CD4-positive, CD25-positive, alpha-beta regulatory T cell (primary cell): ENCODE data around the gene ZFR2. TPM values are rescaled to one million over a fixed set of nuclear protein-coding genes. Genes with fewer than 3 reads are reported as not detected.

Source experiments
- ATAC-seq, 2 donors: fragments of 150-1000 bp; cut with Tn5 transposase; one replicate each; pipeline ENCODE4 v1.10.0; 2021; ENCODE audit warnings: low read depth in 2 of 2, moderate number of reproducible peaks in 2 of 2, moderate library complexity in 1 of 2
- DNase-seq, 3 donors: peaks; one replicate each; pipeline versions ENCODE4 v3.0.0 to v3.0.0-alpha.2; 2012 to 2022; ENCODE audit warnings: mixed read lengths in 1 of 3
- H3K27ac ChIP-seq: one replicate; pipeline ENCODE4 v1.7.0; 2013; ENCODE audit warnings: mild to moderate bottlenecking, low read length; ENCODE audit not compliant: insufficient read depth, poor library complexity, severe bottlenecking
- H3K27me3 ChIP-seq: one replicate; pipeline ENCODE4 v1.7.0; 2013; ENCODE audit warnings: low read length; ENCODE audit not compliant: control insufficient read depth, insufficient read depth
- H3K36me3 ChIP-seq: one replicate; pipeline ENCODE4 v1.7.0; 2013; ENCODE audit warnings: mild to moderate bottlenecking, low read length, moderate library complexity; ENCODE audit not compliant: control insufficient read depth, insufficient read depth
- H3K4me1 ChIP-seq: 2 replicates; pipeline ENCODE4 v1.7.0; 2013; ENCODE audit warnings: mild to moderate bottlenecking, low read length; ENCODE audit not compliant: insufficient read depth, control insufficient read depth, poor library complexity, severe bottlenecking
- H3K4me3 ChIP-seq: one replicate; pipeline ENCODE4 v1.7.0; 2013; ENCODE audit warnings: low read depth, mild to moderate bottlenecking, low read length, moderate library complexity
- H3K9me3 ChIP-seq, 2 experiments: 1 replicate in 1 of 2; 2 replicates in 1 of 2; pipeline ENCODE4 v1.7.0; 2013; ENCODE audit warnings: low read length in 2 of 2, mild to moderate bottlenecking in 1 of 2, moderate library complexity in 1 of 2; ENCODE audit not compliant: control insufficient read depth in 2 of 2
- H3K27ac Mint-ChIP-seq, 3 donors: one replicate each; pipeline ENCODE4 v1.8.0; 2020 to 2022; ENCODE audit warnings: mild to moderate bottlenecking in 3 of 3, mixed read lengths in 3 of 3, moderate library complexity in 2 of 3
- H3K27me3 Mint-ChIP-seq: one replicate; pipeline ENCODE4 v1.8.0; 2022; ENCODE audit warnings: mild to moderate bottlenecking, mixed read lengths
- H3K36me3 Mint-ChIP-seq: one replicate; pipeline ENCODE4 v1.8.0; 2020; ENCODE audit warnings: mixed read lengths
- H3K4me1 Mint-ChIP-seq, 4 donors: one replicate each; pipeline ENCODE4 v1.8.0; 2020 to 2022; ENCODE audit warnings: mixed read lengths in 4 of 4, mild to moderate bottlenecking in 1 of 4
- H3K4me3 Mint-ChIP-seq, 4 donors: one replicate each; pipeline ENCODE4 v1.8.0; 2020 to 2022; ENCODE audit warnings: mild to moderate bottlenecking in 4 of 4, mixed read lengths in 4 of 4, moderate library complexity in 3 of 4
- H3K9me3 Mint-ChIP-seq, 7 donors: one replicate each; pipeline ENCODE4 v1.8.0; 2020 to 2022; ENCODE audit warnings: mixed read lengths in 7 of 7, mild to moderate bottlenecking in 3 of 7, moderate library complexity in 2 of 7
- polyA plus RNA-seq, 4 donors: library from polyadenylated mRNA; unstranded; fragments of 300-500 nt; fragmentation: Illumina TruSeq; gene quantifications; one replicate each; pipeline ENCODE4 v1.2.3, GENCODE V29; 2021
- total RNA-seq: library from RNA; stranded (reverse); gene quantifications from one replicate; pipeline ENCODE4 v1.2.3, GENCODE V29; 2022

ZFR2 gene
- total and polyA plus RNA-seq, 5 donors from 2014 or later, result 0.06 to 1.3 (median 0.57) TPM; not detected in 1

GRCh38 chr19:3825286-3825956, 43.4 kb downstream of the ZFR2 start:
- H3K4me1 ChIP-seq, result peaks cover 8% of the 10 kb centered on the region
- no peaks in the 10 kb centered on the region for H3K36me3 Mint-ChIP-seq
- no peaks in the 10 kb centered on the region for H3K27me3 Mint-ChIP-seq
- peak overlapping the region in 1 of 3 donors; percentile 78 for H3K27ac Mint-ChIP-seq
- H3K4me3 ChIP-seq, result no peak overlapping the region
- H3K4me3 Mint-ChIP-seq, result no peak overlapping the region
- no peaks in the 10 kb centered on the region for H3K27me3 ChIP-seq
- DNase-seq (no peak), ATAC-seq (no peak)
- H3K4me1 Mint-ChIP-seq, result peaks cover 0 to 12% (median 9%) of the 10 kb centered on the region in 4 donors
- H3K9me3 Mint-ChIP-seq, result no peaks in the 10 kb centered on the region
- H3K36me3 ChIP-seq, result no peaks in the 10 kb centered on the region
- no peaks in the 10 kb centered on the region for H3K9me3 ChIP-seq
- no peak overlapping the region for H3K27ac ChIP-seq

- peaks cover 0 to 13% (median 9%) of the 10 kb centered on the region in 4 donors for H3K4me1 Mint-ChIP-seq
- DNase-seq (no peak), ATAC-seq (no peak)
- H3K9me3 Mint-ChIP-seq, result no peaks in the 10 kb centered on the region
- Histone ChIP-seq H3K36me3 (no peaks in the 10 kb centered on the region), H3K27ac (no peak overlapping the region), H3K9me3 (no peaks in the 10 kb centered on the region), H3K4me1 (peaks cover 8% of the 10 kb centered on the region), H3K27me3 (no peaks in the 10 kb centered on the region), H3K4me3 (no peak overlapping the region)
- H3K36me3 Mint-ChIP-seq, result no peaks in the 10 kb centered on the region
- no peak overlapping the region for H3K27ac Mint-ChIP-seq
- peak overlapping the region in 1 of 4 donors; percentile 47 for H3K4me3 Mint-ChIP-seq
- no peaks in the 10 kb centered on the region for H3K27me3 Mint-ChIP-seq
Measured at GRCh38 chr19:3823350-3823713, 45.5 kb downstream of the ZFR2 start.

- Mint-ChIP-seq H3K4me3 (peak overlapping the region in 1 of 4 donors; percentile 47), H3K36me3 (no peaks in the 10 kb centered on the region), H3K4me1 (peaks cover 0 to 16% (median 10%) of the 10 kb centered on the region in 4 donors), H3K27ac (no peak overlapping the region), H3K9me3 (no peaks in the 10 kb centered on the region), H3K27me3 (no peaks in the 10 kb centered on the region)
- H3K4me1 ChIP-seq, result peaks cover 8% of the 10 kb centered on the region
- H3K27me3 ChIP-seq, result no peaks in the 10 kb centered on the region
- H3K9me3 ChIP-seq, result no peaks in the 10 kb centered on the region
- H3K4me3 ChIP-seq, result no peak overlapping the region
- H3K36me3 ChIP-seq, result no peaks in the 10 kb centered on the region
- DNase-seq (no peak), ATAC-seq (no peak)
- H3K27ac ChIP-seq, result no peak overlapping the region
Measured at GRCh38 chr19:3822683-3823349, 46.0 kb downstream of the ZFR2 start.

GRCh38 chr19:3821857-3822364, 46.9 kb downstream of the ZFR2 start:
- Histone ChIP-seq H3K27ac (no peak overlapping the region), H3K4me1 (peaks cover 8% of the 10 kb centered on the region), H3K9me3 (no peaks in the 10 kb centered on the region), H3K27me3 (no peaks in the 10 kb centered on the region), H3K4me3 (no peak overlapping the region), H3K36me3 (no peaks in the 10 kb centered on the region)
- H3K27me3 Mint-ChIP-seq, result no peaks in the 10 kb centered on the region
- no peaks in the 10 kb centered on the region for H3K36me3 Mint-ChIP-seq
- H3K4me3 Mint-ChIP-seq, result peak overlapping the region in 3 of 4 donors; percentile 10 to 60 (median 39)
- peak; percentile 69 to 90 (median 88) for DNase-seq
- peak; percentile 87 to 91 for ATAC-seq
- H3K9me3 Mint-ChIP-seq, result no peaks in the 10 kb centered on the region
- peak overlapping the region; percentile 23 to 69 (median 58) for H3K27ac Mint-ChIP-seq
- H3K4me1 Mint-ChIP-seq, result peaks cover 0 to 18% (median 11%) of the 10 kb centered on the region in 4 donors

GRCh38 chr19:3821156-3821555, 47.7 kb downstream of the ZFR2 start:
- ATAC-seq (no peak), DNase-seq (no peak)
- Histone ChIP-seq H3K4me1 (peaks cover 8% of the 10 kb centered on the region), H3K9me3 (no peaks in the 10 kb centered on the region), H3K27ac (no peak overlapping the region), H3K36me3 (no peaks in the 10 kb centered on the region), H3K27me3 (no peaks in the 10 kb centered on the region), H3K4me3 (no peak overlapping the region)
- peaks cover 0 to 18% (median 11%) of the 10 kb centered on the region in 4 donors for H3K4me1 Mint-ChIP-seq
- no peaks in the 10 kb centered on the region for H3K9me3 Mint-ChIP-seq
- no peak overlapping the region for H3K4me3 Mint-ChIP-seq
- H3K27me3 Mint-ChIP-seq, result no peaks in the 10 kb centered on the region
- H3K36me3 Mint-ChIP-seq, result no peaks in the 10 kb centered on the region
- H3K27ac Mint-ChIP-seq, result no peak overlapping the region

- Mint-ChIP-seq H3K9me3 (no peaks in the 10 kb centered on the region), H3K36me3 (no peaks in the 10 kb centered on the region), H3K4me1 (peaks cover 0 to 23% (median 14%) of the 10 kb centered on the region in 4 donors), H3K4me3 (no peak overlapping the region), H3K27ac (no peak overlapping the region), H3K27me3 (no peaks in the 10 kb centered on the region)
- H3K9me3 ChIP-seq, result no peaks in the 10 kb centered on the region
- peaks cover 8% of the 10 kb centered on the region for H3K4me1 ChIP-seq
- no peaks in the 10 kb centered on the region for H3K27me3 ChIP-seq
- no peaks in the 10 kb centered on the region for H3K36me3 ChIP-seq
- DNase-seq (no peak), ATAC-seq (no peak)
- no peak overlapping the region for H3K4me3 ChIP-seq
- H3K27ac ChIP-seq, result no peak overlapping the region
Measured at GRCh38 chr19:3819989-3820388, 48.8 kb downstream of the ZFR2 start.

- H3K27ac Mint-ChIP-seq, result no peak overlapping the region
- Histone ChIP-seq H3K36me3 (no peaks in the 10 kb centered on the region), H3K4me3 (no peak overlapping the region), H3K27ac (no peak overlapping the region), H3K27me3 (no peaks in the 10 kb centered on the region), H3K4me1 (peaks cover 17% of the 10 kb centered on the region), H3K9me3 (no peaks in the 10 kb centered on the region)
- peaks cover 9 to 34% (median 21%) of the 10 kb centered on the region in 4 donors for H3K4me1 Mint-ChIP-seq
- DNase-seq (no peak), ATAC-seq (no peak)
- no peaks in the 10 kb centered on the region for H3K27me3 Mint-ChIP-seq
- no peak overlapping the region for H3K4me3 Mint-ChIP-seq
- no peaks in the 10 kb centered on the region for H3K36me3 Mint-ChIP-seq
- H3K9me3 Mint-ChIP-seq, result no peaks in the 10 kb centered on the region
Measured at GRCh38 chr19:3818918-3819317, 49.9 kb downstream of the ZFR2 start.
